ENCODE results near the gene ALDH3B2. TPM values are rescaled to one million over a fixed set of nuclear protein-coding genes. Genes with fewer than 3 reads are reported as not detected.

The ALDH3B2 gene
- total RNA-seq, 1 experiment from 2014 or later: not detected

GRCh38 chr11:67649634-67650510 is 24.6 kb downstream of the ALDH3B2 start (continued):
- TF ChIP-seq, protein P1, sequence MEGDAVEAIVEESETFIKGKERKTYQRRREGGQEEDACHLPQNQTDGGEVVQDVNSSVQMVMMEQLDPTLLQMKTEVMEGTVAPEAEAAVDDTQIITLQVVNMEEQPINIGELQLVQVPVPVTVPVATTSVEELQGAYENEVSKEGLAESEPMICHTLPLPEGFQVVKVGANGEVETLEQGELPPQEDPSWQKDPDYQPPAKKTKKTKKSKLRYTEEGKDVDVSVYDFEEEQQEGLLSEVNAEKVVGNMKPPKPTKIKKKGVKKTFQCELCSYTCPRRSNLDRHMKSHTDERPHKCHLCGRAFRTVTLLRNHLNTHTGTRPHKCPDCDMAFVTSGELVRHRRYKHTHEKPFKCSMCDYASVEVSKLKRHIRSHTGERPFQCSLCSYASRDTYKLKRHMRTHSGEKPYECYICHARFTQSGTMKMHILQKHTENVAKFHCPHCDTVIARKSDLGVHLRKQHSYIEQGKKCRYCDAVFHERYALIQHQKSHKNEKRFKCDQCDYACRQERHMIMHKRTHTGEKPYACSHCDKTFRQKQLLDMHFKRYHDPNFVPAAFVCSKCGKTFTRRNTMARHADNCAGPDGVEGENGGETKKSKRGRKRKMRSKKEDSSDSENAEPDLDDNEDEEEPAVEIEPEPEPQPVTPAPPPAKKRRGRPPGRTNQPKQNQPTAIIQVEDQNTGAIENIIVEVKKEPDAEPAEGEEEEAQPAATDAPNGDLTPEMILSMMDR (IDR thresholded peaks at IDR 0.05 in 2 of 3, conservative IDR thresholded peaks at IDR 0.05 in 1 of 3; ENCODE audit: borderline replicate concordance in 1 of 3, insufficient read depth in 1 of 3, low read depth in 2 of 3, low read length in 2 of 3): no peak
- TF ChIP-seq ELF1 (IDR thresholded peaks at IDR 0.05; ENCODE audit: borderline replicate concordance, low read depth) (no peak), POLR2AphosphoS5 (IDR thresholded peaks at IDR 0.05; ENCODE audit: low read depth, low read length) (no peak), SRF (IDR thresholded peaks at IDR 0.05; ENCODE audit: low read depth) (no peak), FOSL1 (IDR thresholded peaks at IDR 0.05; ENCODE audit: low read depth) (no peak), SIN3A (IDR thresholded peaks at IDR 0.05; ENCODE audit: low read depth) (no peak), RAD21 (IDR thresholded peaks at IDR 0.05; ENCODE audit: low read depth) (no peak), CBX3 (IDR thresholded peaks at IDR 0.05; ENCODE audit: low read depth) (no peak)

- Histone ChIP-seq H3K27me3 (ENCODE audit: insufficient read depth, low read length) (no peaks in the 10 kb centered on the region), H3K9me3 (ENCODE audit: control insufficient read depth in 1 of 2, insufficient read depth in 1 of 2, low read depth in 1 of 2, low read length in 2 of 2) (no peaks in the 10 kb centered on the region), H3K4me3 (replicated peaks in 1 of 2; ENCODE audit: low read depth in 1 of 2, low read length in 2 of 2) (no peak overlapping the region), H3K4me1 (ENCODE audit: control insufficient read depth in 1 of 2, insufficient read depth in 2 of 2, low read length in 2 of 2) (peaks cover 2 to 17% of the 10 kb centered on the region in 2 experiments; a peak in 3 of 4 replicates), H3K79me2 (ENCODE audit: insufficient read depth, low read length) (no peaks in the 10 kb centered on the region), H3K9ac (ENCODE audit: low read length) (no peak overlapping the region), H3K36me3 (ENCODE audit: control insufficient read depth in 1 of 2, insufficient read depth in 2 of 2, low read length in 2 of 2) (no peaks in the 10 kb centered on the region), H3K27ac (ENCODE audit: low read depth, low read length) (no peak overlapping the region), H4K20me1 (ENCODE audit: insufficient read depth) (no peaks in the 10 kb centered on the region), H3K4me2 (ENCODE audit: low read length) (no peak overlapping the region), H2AFZ (ENCODE audit: low read depth, low read length, poor library complexity, severe bottlenecking) (no peak overlapping the region), H3K9me2 (ENCODE audit: insufficient read depth) (no peaks in the 10 kb centered on the region)
- DNase-seq (ENCODE audit: low read depth, low spot score) (no peak), ATAC-seq (no peak)
- ChIA-PET RAD21 (ENCODE audit: low non-redundant PET in 1 of 2, low total read pairs in 2 of 2, uncharacterized antibody in 2 of 2, unreplicated experiment in 2 of 2) (no interaction called here), POLR2A (no interaction called here), CTCF (interaction anchor here (0.8 to 2.0 kb wide), 2 partner anchors 11 to 35 kb away, joined by 3 to 10 read pairs; no protein-coding TSS in a partner anchor)
- intact Hi-C loops (cut with micrococcal nuclease): loop anchor here (10.0 kb wide), 1 partner anchor 156 kb away; no protein-coding TSS in a partner anchor
- BruUV-seq (replicated peaks): no TSS peak
- TF ChIP-seq, protein P2, sequence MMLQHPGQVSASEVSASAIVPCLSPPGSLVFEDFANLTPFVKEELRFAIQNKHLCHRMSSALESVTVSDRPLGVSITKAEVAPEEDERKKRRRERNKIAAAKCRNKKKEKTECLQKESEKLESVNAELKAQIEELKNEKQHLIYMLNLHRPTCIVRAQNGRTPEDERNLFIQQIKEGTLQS (IDR thresholded peaks at IDR 0.05): no peak
- TF ChIP-seq EGR1 (IDR thresholded peaks at IDR 0.05; ENCODE audit: low read depth): no peak
- TF ChIP-seq ZFX (IDR thresholded peaks at IDR 0.05): no peak
- no peak for TF ChIP-seq POLR2A (IDR thresholded peaks at IDR 0.05; ENCODE audit: borderline replicate concordance, extremely low read depth, insufficient read depth, insufficient read length)
- no peak for TF ChIP-seq TCF7L2 (IDR thresholded peaks at IDR 0.05; ENCODE audit: borderline replicate concordance, extremely low read depth, insufficient read depth, insufficient read length)
- no peak for TF ChIP-seq JUND (IDR thresholded peaks at IDR 0.05)
- TF ChIP-seq FOSL1 (IDR thresholded peaks at IDR 0.05; ENCODE audit: low read depth): no peak
- no peak for TF ChIP-seq CEBPB (IDR thresholded peaks at IDR 0.05; ENCODE audit: low read depth)
- TF ChIP-seq CBX3 (IDR thresholded peaks at IDR 0.05; ENCODE audit: low read depth): no peak
- TF ChIP-seq, protein P3, sequence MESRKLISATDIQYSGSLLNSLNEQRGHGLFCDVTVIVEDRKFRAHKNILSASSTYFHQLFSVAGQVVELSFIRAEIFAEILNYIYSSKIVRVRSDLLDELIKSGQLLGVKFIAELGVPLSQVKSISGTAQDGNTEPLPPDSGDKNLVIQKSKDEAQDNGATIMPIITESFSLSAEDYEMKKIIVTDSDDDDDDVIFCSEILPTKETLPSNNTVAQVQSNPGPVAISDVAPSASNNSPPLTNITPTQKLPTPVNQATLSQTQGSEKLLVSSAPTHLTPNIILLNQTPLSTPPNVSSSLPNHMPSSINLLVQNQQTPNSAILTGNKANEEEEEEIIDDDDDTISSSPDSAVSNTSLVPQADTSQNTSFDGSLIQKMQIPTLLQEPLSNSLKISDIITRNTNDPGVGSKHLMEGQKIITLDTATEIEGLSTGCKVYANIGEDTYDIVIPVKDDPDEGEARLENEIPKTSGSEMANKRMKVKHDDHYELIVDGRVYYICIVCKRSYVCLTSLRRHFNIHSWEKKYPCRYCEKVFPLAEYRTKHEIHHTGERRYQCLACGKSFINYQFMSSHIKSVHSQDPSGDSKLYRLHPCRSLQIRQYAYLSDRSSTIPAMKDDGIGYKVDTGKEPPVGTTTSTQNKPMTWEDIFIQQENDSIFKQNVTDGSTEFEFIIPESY (IDR thresholded peaks at IDR 0.05; ENCODE audit: extremely low read depth, insufficient replicate concordance, low read length): no peak
- TF ChIP-seq, protein P4, sequence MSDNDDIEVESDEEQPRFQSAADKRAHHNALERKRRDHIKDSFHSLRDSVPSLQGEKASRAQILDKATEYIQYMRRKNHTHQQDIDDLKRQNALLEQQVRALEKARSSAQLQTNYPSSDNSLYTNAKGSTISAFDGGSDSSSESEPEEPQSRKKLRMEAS (IDR thresholded peaks at IDR 0.05): no peak
- no peak for TF ChIP-seq RAD21 (IDR thresholded peaks at IDR 0.05; ENCODE audit: low read depth)
Measured at GRCh38 chr11:67648796-67649613, 25.4 kb downstream of the ALDH3B2 start.

Measured in HCT116 (cell line).